Measurements from ENCODE around the gene CPXM2. TPM values are rescaled to one million over a fixed set of nuclear protein-coding genes. Genes with fewer than 3 reads are reported as not detected.

CPXM2 gene
- total RNA-seq, 1 experiment from 2014 or later, result 0.92 TPM

DNA sequence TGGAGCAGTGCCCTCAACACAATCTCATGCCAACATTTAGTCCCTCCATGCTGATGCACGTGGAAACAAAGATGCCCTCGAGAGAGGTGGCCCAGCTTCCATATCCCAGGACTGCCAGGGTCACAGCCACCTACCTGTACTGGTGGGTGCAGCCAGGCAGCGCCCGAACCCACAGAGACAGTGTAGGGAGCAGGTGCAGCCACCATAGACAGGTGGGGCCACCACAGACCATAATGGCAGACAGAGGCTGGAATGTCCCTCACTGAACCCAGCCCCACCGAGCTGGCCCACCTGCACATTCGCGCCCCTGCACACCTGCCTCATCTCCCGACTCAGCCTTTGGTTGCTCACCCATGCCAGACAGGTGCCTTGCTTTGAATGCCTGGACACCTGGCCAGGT lies 18.3 kb upstream of the CPXM2 start:
- no peak for DNase-seq
- no peaks in the 10 kb centered on the region for H3K9me3 ChIP-seq
- H3K4me3 ChIP-seq, result no peak overlapping the region
- no peaks in the 10 kb centered on the region for H3K27me3 ChIP-seq
- H3K36me3 ChIP-seq, result no peaks in the 10 kb centered on the region

DNA sequence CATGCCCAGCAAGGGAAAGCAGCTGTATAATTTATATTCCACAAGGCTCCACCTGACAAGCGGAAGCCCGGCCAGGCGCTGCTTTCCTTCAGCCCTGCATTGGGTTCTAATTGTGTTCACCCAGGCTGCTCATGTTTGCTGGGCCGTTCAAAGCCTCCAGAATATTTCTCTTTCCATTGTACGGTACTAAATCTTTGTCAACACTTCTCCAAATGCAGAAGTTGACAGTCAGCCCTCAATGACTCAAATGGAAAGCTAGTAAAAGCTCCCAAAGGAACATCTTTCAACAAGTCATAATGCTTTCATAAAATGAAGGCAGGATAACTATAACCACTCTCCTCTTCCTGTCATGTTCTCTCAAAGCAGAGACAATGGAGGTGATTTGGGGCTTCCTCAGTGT lies 17.8 kb upstream of the CPXM2 start:
- H3K4me3 ChIP-seq, result no peak overlapping the region
- no peaks in the 10 kb centered on the region for H3K9me3 ChIP-seq
- H3K36me3 ChIP-seq, result no peaks in the 10 kb centered on the region
- DNase-seq, result no peak
- no peaks in the 10 kb centered on the region for H3K27me3 ChIP-seq

DNA sequence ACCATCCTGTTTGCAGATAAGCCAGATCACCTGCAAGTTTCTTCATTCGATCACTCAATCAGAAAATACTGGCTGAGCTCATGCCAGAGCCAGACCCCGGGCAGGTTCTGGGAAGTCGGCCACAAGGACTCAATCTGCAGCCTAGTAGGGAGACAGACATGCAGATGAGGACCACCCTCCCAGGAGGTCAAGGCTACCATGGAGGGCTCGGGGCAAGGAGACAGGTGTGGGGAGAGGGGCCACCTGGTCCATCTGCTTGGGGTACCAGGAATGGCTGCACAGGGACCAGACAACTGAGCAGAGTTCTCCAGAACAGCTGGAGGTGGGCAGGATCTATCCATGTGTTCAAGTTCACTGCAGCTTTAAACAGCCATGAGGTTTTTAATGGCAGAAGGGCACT lies 16.8 kb upstream of the CPXM2 start:
- no peaks in the 10 kb centered on the region for H3K27me3 ChIP-seq
- H3K36me3 ChIP-seq, result no peaks in the 10 kb centered on the region
- no peak overlapping the region for H3K4me3 ChIP-seq
- no peak for DNase-seq
- no peaks in the 10 kb centered on the region for H3K9me3 ChIP-seq

DNA sequence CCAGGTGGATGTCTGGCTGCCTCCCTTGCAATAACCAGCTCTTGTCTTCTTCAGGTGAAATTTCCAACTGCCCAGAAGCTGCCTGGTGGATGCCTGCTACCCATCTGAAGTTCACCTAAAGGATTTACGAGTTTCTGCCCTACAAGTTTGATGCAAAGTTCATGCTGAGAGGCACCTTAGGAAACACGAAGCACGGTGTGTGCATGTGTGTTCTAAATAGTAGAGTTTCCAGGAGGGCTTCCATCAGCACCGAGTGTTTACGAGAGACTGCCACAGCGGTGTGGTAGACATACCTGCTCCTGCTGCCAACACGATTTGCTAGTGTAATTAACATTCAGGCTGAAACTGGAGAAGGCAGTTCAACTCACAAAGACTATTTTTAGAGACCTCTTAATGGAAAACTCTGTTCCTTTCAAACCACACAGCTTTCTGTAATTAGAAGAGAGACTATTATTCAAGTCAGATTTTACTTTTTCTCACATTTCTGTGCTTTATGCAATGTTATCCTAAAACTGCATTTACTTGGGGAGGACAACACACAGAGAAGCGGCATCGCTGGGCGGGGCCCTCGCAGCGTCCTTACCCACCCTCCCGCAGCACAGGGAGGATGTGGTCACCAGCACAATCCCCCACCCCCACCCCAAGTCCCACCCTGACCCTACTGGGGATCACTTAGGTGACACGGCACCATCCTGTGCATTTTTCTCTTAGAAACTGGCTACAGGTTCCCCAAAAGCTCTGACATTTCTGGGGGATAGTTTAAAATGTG lies 15.5 kb upstream of the CPXM2 start:
- no peaks in the 10 kb centered on the region for H3K9me3 ChIP-seq
- no peak for DNase-seq
- H3K27me3 ChIP-seq, result no peaks in the 10 kb centered on the region
- no peak overlapping the region for H3K4me3 ChIP-seq
- H3K36me3 ChIP-seq, result no peaks in the 10 kb centered on the region

DNA sequence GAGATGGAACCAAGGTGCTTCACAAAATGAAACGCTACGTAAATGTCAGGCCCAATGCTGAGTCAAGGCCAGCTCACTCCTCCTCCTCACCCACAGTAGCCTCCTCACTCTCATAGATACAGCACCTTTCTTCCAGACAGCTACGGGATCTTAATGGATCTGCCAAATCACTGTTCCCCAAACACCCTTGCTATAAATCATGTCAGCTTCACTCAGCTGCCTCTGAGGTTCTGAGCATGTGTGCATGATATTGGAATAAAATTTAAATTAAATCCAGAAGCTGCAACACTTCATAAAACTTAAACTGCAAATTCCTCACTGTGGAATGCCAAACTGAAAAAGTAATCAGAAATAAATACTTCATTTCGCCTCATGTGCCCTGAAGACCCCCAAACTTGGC lies 14.7 kb upstream of the CPXM2 start:
- no peaks in the 10 kb centered on the region for H3K27me3 ChIP-seq
- no peak for DNase-seq
- no peaks in the 10 kb centered on the region for H3K9me3 ChIP-seq
- H3K4me3 ChIP-seq, result no peak overlapping the region
- H3K36me3 ChIP-seq, result no peaks in the 10 kb centered on the region

DNA sequence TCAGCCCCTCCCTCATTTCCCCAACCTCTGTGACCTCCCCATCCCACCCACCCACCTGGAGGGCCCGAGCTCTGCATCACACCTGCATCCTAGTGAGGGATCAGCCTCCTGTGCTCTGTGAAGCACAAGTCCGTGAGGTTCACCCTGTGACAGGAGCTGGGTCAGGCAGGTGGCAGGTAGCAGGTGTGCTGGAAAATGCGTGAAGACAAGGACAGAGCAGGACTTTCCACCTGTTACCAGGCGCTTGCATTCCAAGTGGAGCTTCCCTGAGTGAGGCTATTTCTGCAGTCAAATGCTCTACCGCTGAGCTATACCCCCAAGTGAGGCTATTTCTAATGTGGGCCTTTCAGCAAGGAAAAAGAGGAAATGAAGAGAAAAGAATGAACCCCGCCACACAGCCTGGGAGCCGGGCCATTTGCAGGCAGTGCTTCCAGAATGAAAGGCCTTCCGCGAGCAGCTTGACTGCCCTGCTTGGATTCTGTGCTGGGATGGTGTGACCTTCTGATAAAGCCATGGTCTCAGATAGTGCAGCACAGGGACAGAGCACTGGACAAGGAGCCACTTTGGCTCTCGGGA lies 13.3 kb upstream of the CPXM2 start:
- H3K36me3 ChIP-seq, result no peaks in the 10 kb centered on the region
- no peak overlapping the region for H3K4me3 ChIP-seq
- peaks cover 3% of the 10 kb centered on the region; the same call in 1 of the 2 replicates for H3K9me3 ChIP-seq
- DNase-seq, result no peak
- H3K27me3 ChIP-seq, result no peaks in the 10 kb centered on the region

DNA sequence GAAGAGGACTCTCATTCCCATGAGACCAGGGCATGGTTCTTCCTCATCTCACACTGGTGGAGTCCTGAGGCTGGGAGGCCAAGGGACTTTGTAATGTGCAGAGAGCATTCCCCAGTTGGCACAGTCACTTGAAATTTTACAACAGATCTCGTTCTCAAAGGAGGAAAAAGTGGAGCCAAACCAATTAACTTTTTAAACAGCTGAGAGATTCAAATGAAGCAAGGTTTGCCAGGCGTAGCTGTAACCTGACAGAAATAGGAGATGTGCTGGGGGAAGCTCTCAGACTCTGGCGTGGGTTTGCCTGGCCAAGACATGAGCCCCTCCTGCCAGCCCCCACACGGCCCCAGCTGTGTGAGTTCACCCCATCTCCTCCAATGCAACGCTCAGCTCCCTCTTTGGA lies 12.0 kb upstream of the CPXM2 start:
- H3K9me3 ChIP-seq, result peaks cover 3% of the 10 kb centered on the region; the same call in 1 of the 2 replicates
- H3K27me3 ChIP-seq, result no peaks in the 10 kb centered on the region
- H3K4me3 ChIP-seq, result no peak overlapping the region
- H3K36me3 ChIP-seq, result no peaks in the 10 kb centered on the region
- no peak for DNase-seq

DNA sequence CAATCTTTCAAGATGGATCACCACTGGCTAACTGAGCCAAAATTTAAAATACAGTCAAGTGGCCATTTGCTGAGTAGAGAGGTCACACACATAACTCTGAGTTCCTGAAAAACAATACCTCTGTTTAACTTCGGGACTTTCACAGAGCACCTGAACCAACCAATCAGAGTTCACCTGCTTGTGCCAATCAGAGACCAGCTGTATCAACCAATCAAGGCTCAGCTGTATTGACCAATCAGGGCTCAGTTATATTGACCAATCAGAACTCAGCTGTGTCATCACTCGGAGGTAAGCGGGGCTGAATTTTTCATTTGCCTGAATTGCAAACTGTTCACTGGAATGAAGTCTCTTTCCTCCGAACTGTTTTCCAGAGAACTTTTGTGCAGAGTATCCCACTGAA lies 10.0 kb upstream of the CPXM2 start:
- Histone ChIP-seq H3K4me3 (no peak overlapping the region), H3K27me3 (no peaks in the 10 kb centered on the region), H3K36me3 (no peaks in the 10 kb centered on the region), H3K9me3 (peaks cover 3% of the 10 kb centered on the region; the same call in 1 of the 2 replicates)
- DNase-seq, result no peak

DNA sequence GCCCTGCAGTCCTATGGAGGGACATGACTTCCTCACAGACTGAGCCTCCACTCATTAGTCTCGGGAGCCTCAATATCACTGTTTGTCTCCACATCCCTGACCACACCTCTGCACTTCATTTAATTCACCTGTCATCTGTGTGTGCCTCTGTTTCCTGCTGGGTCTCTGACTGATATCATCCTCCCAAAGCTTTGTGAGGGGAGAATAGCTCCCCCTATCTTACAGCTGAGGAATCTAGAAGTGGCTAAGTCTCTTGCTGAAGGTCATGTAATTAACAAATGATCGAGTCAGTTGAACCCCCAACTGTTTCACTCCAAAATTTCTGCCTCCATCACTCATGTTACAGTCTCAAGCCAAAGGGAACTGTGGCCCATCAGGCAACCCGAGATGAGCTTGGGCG lies 5.5 kb upstream of the CPXM2 start:
- no peak for DNase-seq
- no peaks in the 10 kb centered on the region for H3K27me3 ChIP-seq
- H3K9me3 ChIP-seq, result peaks cover 3% of the 10 kb centered on the region; the same call in 1 of the 2 replicates
- H3K36me3 ChIP-seq, result no peaks in the 10 kb centered on the region
- H3K4me3 ChIP-seq, result no peak overlapping the region

DNA sequence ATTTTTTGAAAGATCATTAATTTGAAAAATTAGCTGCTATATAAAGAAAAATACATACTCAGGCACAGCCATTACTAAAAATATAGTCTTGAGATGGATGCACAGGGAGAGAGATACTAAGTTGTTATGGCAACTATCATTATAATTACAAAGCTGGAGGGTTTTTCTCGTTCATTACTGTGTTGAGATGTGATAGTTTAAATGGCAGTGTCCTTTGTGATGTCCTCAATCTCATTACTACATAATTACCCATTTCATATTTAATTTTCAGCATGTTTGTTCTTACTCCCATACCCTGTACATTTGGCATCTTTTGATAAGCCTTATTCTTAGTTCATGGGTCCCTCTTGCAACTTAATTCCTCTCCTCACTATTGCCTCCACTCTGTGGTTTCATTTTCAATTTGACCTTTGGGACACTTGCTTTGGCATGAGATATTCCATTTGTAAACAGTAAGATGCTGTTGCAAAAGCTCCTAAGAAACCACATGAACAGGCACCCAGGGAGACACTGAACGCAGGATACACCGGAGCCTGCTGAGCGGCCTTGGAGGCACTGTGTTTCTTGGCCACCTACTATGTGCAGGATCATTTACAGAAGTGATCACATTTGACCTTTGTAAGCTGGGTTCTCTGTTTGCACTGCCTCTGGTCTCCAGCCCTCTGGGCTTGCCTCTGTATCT lies 4.8 kb upstream of the CPXM2 start:
- Histone ChIP-seq H3K27me3 (no peaks in the 10 kb centered on the region; the same call in 1 of the 2 replicates), H3K4me3 (no peak overlapping the region), H3K9me3 (peaks cover 3% of the 10 kb centered on the region; the same call in 1 of the 2 replicates), H3K36me3 (no peaks in the 10 kb centered on the region)
- DNase-seq, result no peak

DNA sequence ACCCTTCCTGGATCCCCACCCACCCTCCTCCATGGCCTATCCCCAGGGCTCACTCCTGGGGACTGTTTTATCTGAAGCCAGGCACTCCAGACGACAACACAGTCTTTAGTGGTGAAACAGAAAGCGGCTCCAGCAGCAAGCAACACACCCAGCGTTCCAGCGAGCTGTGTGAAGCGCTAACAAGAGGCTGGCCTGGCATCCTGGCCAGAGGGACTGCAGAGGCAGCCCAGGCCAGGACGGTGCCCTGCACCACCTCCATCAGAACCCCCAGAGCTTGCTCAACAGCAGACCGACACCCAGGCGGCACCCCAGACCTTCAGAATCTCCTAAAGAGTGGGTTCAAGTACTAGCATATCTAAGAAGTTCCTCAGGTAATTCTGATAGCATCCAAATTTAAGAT lies 2.0 kb upstream of the CPXM2 start:
- no peaks in the 10 kb centered on the region for H3K9me3 ChIP-seq
- H3K27me3 ChIP-seq, result peaks cover 2% of the 10 kb centered on the region; the same call in 1 of the 2 replicates
- no peak overlapping the region for H3K4me3 ChIP-seq

DNA sequence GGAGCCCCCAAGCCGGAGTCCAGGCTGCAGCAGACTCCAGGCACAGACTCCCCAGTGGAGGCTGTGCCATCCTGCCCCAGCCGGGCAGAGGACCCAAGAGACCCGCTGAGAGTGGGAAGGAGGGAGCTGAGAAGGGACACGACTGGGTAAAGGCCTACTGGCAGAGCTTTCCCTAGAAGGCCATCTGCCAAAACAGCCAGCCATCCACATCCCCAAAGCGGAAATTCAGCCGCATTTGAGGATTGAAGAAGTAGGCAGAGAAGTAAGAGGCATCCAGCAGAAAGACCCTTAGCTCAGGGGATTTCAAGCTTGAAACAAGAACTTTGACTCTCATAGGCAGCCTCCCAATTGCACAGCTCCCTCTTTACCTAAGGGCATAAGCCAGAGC lies 857 bp downstream of the CPXM2 start:
- Histone ChIP-seq H3K4me3 (no peak overlapping the region), H3K9me3 (no peaks in the 10 kb centered on the region), H3K27me3 (peaks cover 2% of the 10 kb centered on the region; the same call in 1 of the 2 replicates), H3K36me3 (no peaks in the 10 kb centered on the region)
- DNase-seq, result no peak

More for the DNA sequence above, 2.0 kb upstream of the CPXM2 start:
- no peaks in the 10 kb centered on the region for H3K36me3 ChIP-seq
- no peak for DNase-seq

DNA sequence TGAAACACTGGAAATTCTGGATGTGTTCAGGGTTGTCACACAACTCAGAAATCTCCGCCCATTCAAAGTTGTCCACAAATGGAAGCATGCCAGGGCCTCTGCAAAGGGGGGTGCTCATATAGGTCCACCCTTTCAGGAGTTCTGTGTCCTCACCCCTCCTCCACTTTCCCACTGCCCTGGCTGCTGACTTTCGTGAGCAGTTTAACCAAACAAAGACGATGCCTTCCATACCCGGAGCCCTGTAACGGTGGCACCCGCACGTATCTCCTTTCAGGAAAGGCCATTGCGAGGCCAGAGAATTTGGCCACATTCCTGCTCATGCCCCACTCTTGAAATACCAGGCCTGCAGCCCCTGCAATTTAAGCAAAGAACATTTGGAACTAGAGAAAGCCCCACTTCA lies 1.4 kb downstream of the CPXM2 start:
- H3K9me3 ChIP-seq, result no peaks in the 10 kb centered on the region
- no peak for DNase-seq
- no peak overlapping the region for H3K4me3 ChIP-seq
- H3K27me3 ChIP-seq, result peaks cover 2% of the 10 kb centered on the region; the same call in 1 of the 2 replicates
- no peaks in the 10 kb centered on the region for H3K36me3 ChIP-seq

DNA sequence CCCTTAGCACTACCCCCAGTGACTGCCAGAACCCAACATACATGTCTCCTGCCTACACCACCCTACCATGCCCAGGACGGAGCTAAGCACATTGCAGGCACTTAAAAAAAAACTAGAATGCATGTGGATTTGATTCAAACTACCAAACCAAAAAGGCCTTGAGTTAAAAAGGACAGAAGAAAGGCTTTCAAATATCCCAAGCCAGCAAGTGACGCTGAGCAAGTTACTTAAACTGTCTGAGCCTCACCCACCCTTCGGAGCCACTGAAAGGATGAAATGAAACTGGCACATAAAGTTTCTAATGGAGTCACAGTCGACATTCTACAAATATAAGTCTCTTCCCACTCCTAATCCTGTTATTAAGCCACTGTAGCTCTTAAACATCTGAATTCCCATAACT lies 1.8 kb downstream of the CPXM2 start:
- Histone ChIP-seq H3K27me3 (peaks cover 2% of the 10 kb centered on the region; the same call in 1 of the 2 replicates), H3K36me3 (no peaks in the 10 kb centered on the region), H3K9me3 (no peaks in the 10 kb centered on the region), H3K4me3 (no peak overlapping the region)
- DNase-seq, result no peak

DNA sequence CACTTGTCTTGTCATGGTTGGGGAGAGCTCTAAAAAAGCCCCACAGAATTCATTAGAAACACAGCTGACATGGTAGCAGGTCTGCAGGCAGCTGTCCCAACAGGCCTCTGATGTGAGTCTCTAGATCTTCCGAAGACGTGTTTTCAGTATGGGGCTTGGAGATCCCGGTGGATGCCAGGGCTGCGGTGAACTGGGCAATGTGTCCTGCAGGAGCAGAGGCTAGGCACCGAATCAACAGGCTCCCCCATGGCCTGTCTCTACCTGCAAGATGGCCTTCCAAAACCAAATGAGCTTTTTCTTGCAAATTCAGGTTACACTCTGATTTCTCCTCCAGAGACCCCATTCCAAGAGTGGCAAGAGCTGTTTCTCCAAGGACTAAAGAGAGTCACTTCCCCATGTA lies 2.9 kb downstream of the CPXM2 start:
- H3K36me3 ChIP-seq, result no peaks in the 10 kb centered on the region
- H3K9me3 ChIP-seq, result no peaks in the 10 kb centered on the region
- no peak for DNase-seq
- H3K4me3 ChIP-seq, result no peak overlapping the region
- H3K27me3 ChIP-seq, result peaks cover 2% of the 10 kb centered on the region; the same call in 1 of the 2 replicates

DNA sequence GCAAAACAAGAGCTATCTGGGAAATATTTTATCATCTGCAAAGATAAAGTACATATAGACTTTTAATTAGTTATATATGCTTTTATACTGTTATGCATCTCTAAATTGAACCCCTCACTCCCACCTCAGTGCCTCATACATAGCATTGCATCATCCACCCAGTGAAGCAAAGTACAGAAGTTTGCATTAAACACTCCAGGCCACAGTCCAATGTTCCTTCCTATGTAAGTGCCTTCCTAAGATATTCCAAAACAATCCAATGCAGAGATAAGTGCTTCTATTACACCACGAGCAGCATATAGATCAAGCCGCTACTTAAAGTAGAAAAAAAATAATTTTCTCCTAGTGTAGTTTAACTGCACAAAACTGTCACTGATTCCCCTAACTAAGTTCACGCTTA lies 3.4 kb downstream of the CPXM2 start:
- H3K27me3 ChIP-seq, result peaks cover 2% of the 10 kb centered on the region; the same call in 1 of the 2 replicates

DNA sequence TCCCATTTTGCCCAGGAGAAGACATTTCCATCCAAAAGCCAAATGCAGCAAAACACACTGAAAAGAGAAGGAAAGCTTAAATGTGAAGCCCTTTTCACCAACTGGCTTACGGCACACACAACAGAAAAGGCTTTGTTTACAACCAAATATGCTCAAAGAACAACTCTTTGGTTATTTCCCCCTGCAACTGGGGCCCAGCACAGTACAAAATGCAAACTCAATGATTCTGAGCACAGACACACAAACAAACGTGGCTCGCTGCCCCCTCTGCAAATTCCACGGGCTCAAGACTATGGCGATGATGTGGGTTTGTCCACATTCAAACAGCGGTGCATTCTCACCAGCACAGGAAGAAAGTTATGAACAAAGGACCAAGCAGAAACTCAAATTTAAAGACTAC lies 5.3 kb downstream of the CPXM2 start:
- no peaks in the 10 kb centered on the region for H3K9me3 ChIP-seq
- DNase-seq, result no peak
- H3K4me3 ChIP-seq, result no peak overlapping the region
- no peaks in the 10 kb centered on the region for H3K36me3 ChIP-seq
- peaks cover 2% of the 10 kb centered on the region; the same call in 1 of the 2 replicates for H3K27me3 ChIP-seq

More for the DNA sequence above, 3.4 kb downstream of the CPXM2 start:
- no peaks in the 10 kb centered on the region for H3K9me3 ChIP-seq
- H3K36me3 ChIP-seq, result no peaks in the 10 kb centered on the region
- DNase-seq, result no peak
- no peak overlapping the region for H3K4me3 ChIP-seq

Measured in MG63 (cell line).